WTC11 (cell line): ENCODE measurements around the gene GABRR3. TPM values are rescaled to one million over a fixed set of nuclear protein-coding genes. Genes with fewer than 3 reads are reported as not detected.

Experiments used
- ATAC-seq: fragments of 200-7000 bp; cut with Tn5 transposase; 2 replicates; pipeline ENCODE4 v1.10.0; 2021; ENCODE audit warnings: mild to moderate bottlenecking, moderate library complexity
- CTCF ChIA-PET: fragments of 300-600 bp; sonication (Branson Sonifier 250); formaldehyde crosslinking; loops from one replicate; lab custom pipeline; 2021; ENCODE audit warnings: antibody characterized with exemption; lab: Charles Lee
- POLR2A ChIA-PET: fragments of 350-600 bp; sonication (Branson Sonifier 250); formaldehyde crosslinking; loops from one replicate; lab custom pipeline; 2021; ENCODE audit warnings: antibody characterized with exemption; lab: Charles Lee
- DNase-seq: peaks from one replicate; pipeline ENCODE4 v3.0.0; 2021; ENCODE audit warnings: low spot score
- H3K27ac Mint-ChIP-seq: 2 replicates; pipeline ENCODE4 v1.8.0; 2021; ENCODE audit warnings: mixed read lengths
- H3K27me3 Mint-ChIP-seq: 2 replicates; pipeline ENCODE4 v1.8.0; 2021; ENCODE audit warnings: low read depth, mild to moderate bottlenecking, moderate library complexity, mixed read lengths
- H3K36me3 Mint-ChIP-seq: 2 replicates; pipeline ENCODE4 v1.8.0; 2021; ENCODE audit warnings: mixed read lengths
- H3K4me1 Mint-ChIP-seq: 2 replicates; pipeline ENCODE4 v1.8.0; 2022; ENCODE audit warnings: mixed read lengths
- H3K4me3 Mint-ChIP-seq: 2 replicates; pipeline ENCODE4 v1.8.0; 2021; ENCODE audit warnings: mild to moderate bottlenecking, moderate library complexity, mixed read lengths
- H3K9me3 Mint-ChIP-seq: 2 replicates; pipeline ENCODE4 v1.8.0; 2021; ENCODE audit warnings: mixed read lengths
- ETV6 ChIP-seq: sonication (generic); formaldehyde crosslinking; IDR thresholded peaks from 2 replicates; pipeline ENCODE4 v1.8.1; 2022; ENCODE audit warnings: mild to moderate bottlenecking, missing genetic modification reagents
- FOXK1 ChIP-seq: sonication (generic); formaldehyde crosslinking; IDR thresholded peaks from 2 replicates; pipeline ENCODE4 v1.8.0; 2022; ENCODE audit warnings: mild to moderate bottlenecking, moderate library complexity, missing genetic modification reagents
- GTF2I ChIP-seq: fragments of 250-450 bp; sonication (Bioruptor Pico); conservative IDR thresholded peaks from 2 replicates; pipeline ENCODE4 v1.4.0; 2021; ENCODE audit warnings: mild to moderate bottlenecking
- HMGA2 ChIP-seq: fragments of 250-450 bp; sonication (Bioruptor Pico); IDR thresholded peaks from 2 replicates; pipeline ENCODE4 v1.4.0; 2021; ENCODE audit warnings: mild to moderate bottlenecking, moderate library complexity
- IRF2 ChIP-seq: sonication (generic); formaldehyde crosslinking; IDR thresholded peaks from 2 replicates; pipeline ENCODE4 v1.8.0; 2022; ENCODE audit warnings: low read depth, missing genetic modification reagents, borderline replicate concordance
- NFATC4 ChIP-seq: fragments of 250-450 bp; sonication (Bioruptor Pico); IDR thresholded peaks from 2 replicates; pipeline ENCODE4 v1.9.0; 2021; ENCODE audit warnings: mild to moderate bottlenecking
- NFE2L1 ChIP-seq: sonication (generic); formaldehyde crosslinking; IDR thresholded peaks from 2 replicates; pipeline ENCODE4 v1.8.1; 2023; ENCODE audit warnings: missing genetic modification reagents
- NFYB ChIP-seq: sonication (generic); formaldehyde crosslinking; conservative IDR thresholded peaks from 2 replicates; pipeline ENCODE4 v1.8.0; 2022; ENCODE audit warnings: low read depth, missing genetic modification reagents
- NR1H2 ChIP-seq: sonication (generic); formaldehyde crosslinking; IDR thresholded peaks from 2 replicates; pipeline ENCODE4 v1.9.0; 2021; ENCODE audit warnings: mild to moderate bottlenecking, moderate library complexity, missing genetic modification reagents
- PRDM15 ChIP-seq: sonication (generic); formaldehyde crosslinking; IDR thresholded peaks from 2 replicates; pipeline ENCODE4 v1.8.0; 2022; ENCODE audit warnings: missing genetic modification reagents
- PRRX2 ChIP-seq: fragments of 250-450 bp; sonication (Bioruptor Pico); IDR thresholded peaks from 2 replicates; pipeline ENCODE4 v1.8.0; 2021; ENCODE audit warnings: mild to moderate bottlenecking
- RORB ChIP-seq: fragments of 250-450 bp; sonication (Bioruptor Pico); IDR thresholded peaks from 2 replicates; pipeline ENCODE4 v1.9.0; 2021; ENCODE audit warnings: mild to moderate bottlenecking
- SMAD3 ChIP-seq: sonication (generic); formaldehyde crosslinking; IDR thresholded peaks from 2 replicates; pipeline ENCODE4 v1.8.0; 2022; ENCODE audit warnings: missing genetic modification reagents, mild to moderate bottlenecking, borderline replicate concordance
- SMAD4 ChIP-seq: sonication (generic); formaldehyde crosslinking; IDR thresholded peaks from 2 replicates; pipeline ENCODE4 v1.8.0; 2022; ENCODE audit warnings: mild to moderate bottlenecking, missing genetic modification reagents
- TCF7 ChIP-seq: sonication (generic); formaldehyde crosslinking; IDR thresholded peaks from 2 replicates; pipeline ENCODE4 v1.8.0; 2022; ENCODE audit warnings: mild to moderate bottlenecking, low read depth, missing genetic modification reagents, moderate library complexity
- TEAD1 ChIP-seq: sonication (generic); formaldehyde crosslinking; IDR thresholded peaks from 2 replicates; pipeline ENCODE4 v1.8.0; 2022; ENCODE audit warnings: mild to moderate bottlenecking, missing genetic modification reagents
- USF1 ChIP-seq: sonication (generic); formaldehyde crosslinking; IDR thresholded peaks from 2 replicates; pipeline ENCODE4 v1.8.0; 2022; ENCODE audit warnings: mild to moderate bottlenecking, missing genetic modification reagents
- ZBTB21 ChIP-seq: sonication (generic); formaldehyde crosslinking; IDR thresholded peaks from 2 replicates; pipeline ENCODE4 v1.8.1; 2023; ENCODE audit warnings: mild to moderate bottlenecking, missing genetic modification reagents, borderline replicate concordance
- ZNF138 ChIP-seq: sonication (generic); formaldehyde crosslinking; conservative IDR thresholded peaks from 2 replicates; pipeline ENCODE4 v1.8.1; 2022; ENCODE audit warnings: mild to moderate bottlenecking, moderate library complexity, missing genetic modification reagents
- ZNF219 ChIP-seq: sonication (generic); formaldehyde crosslinking; IDR thresholded peaks from 2 replicates; pipeline ENCODE4 v1.8.0; 2023; ENCODE audit warnings: missing genetic modification reagents, mild to moderate bottlenecking, borderline replicate concordance
- ZNF263 ChIP-seq: sonication (generic); formaldehyde crosslinking; IDR thresholded peaks from 2 replicates; pipeline ENCODE4 v1.8.1; 2022; ENCODE audit warnings: low read depth, mild to moderate bottlenecking, moderate library complexity, missing genetic modification reagents
- ZNF396 ChIP-seq: fragments of 250-450 bp; sonication (Bioruptor Pico); IDR thresholded peaks from 2 replicates; pipeline ENCODE4 v1.8.0; 2021; ENCODE audit warnings: mild to moderate bottlenecking, moderate library complexity, borderline replicate concordance
- ZNF416 ChIP-seq: fragments of 250-450 bp; sonication (Bioruptor Pico); IDR thresholded peaks from 2 replicates; pipeline ENCODE4 v1.9.0; 2021; ENCODE audit warnings: mild to moderate bottlenecking, inconsistent platforms
- ZNF671 ChIP-seq: fragments of 250-450 bp; sonication (Bioruptor Pico); IDR thresholded peaks from 2 replicates; pipeline ENCODE4 v1.8.0; 2021; ENCODE audit warnings: mild to moderate bottlenecking
- total RNA-seq: library from RNA; stranded (reverse); gene quantifications from 3 replicates; pipeline ENCODE4 v1.2.3, GENCODE V29; 2021
- TF ChIP-seq, protein P1 (sequence below): sonication (generic); formaldehyde crosslinking; IDR thresholded peaks from 2 replicates; pipeline ENCODE4 v1.8.0; 2023; ENCODE audit warnings: mild to moderate bottlenecking, missing genetic modification reagents
- TF ChIP-seq, protein P2 (sequence below): sonication (generic); formaldehyde crosslinking; IDR thresholded peaks from 2 replicates; pipeline ENCODE4 v1.8.1; 2022; ENCODE audit warnings: low read depth, mild to moderate bottlenecking, moderate library complexity, missing genetic modification reagents, borderline replicate concordance
- TF ChIP-seq, protein P3 (sequence below): sonication (generic); formaldehyde crosslinking; IDR thresholded peaks from 2 replicates; pipeline ENCODE4 v1.8.0; 2022; ENCODE audit warnings: mild to moderate bottlenecking, missing genetic modification reagents

GABRR3 gene
- total RNA-seq, 1 experiment from 2014 or later: not detected

- Mint-ChIP-seq H3K36me3 (no peaks in the 10 kb centered on the region), H3K4me1 (peaks cover 21% of the 10 kb centered on the region), H3K27me3 (no peaks in the 10 kb centered on the region), H3K27ac (no peak overlapping the region), H3K9me3 (no peaks in the 10 kb centered on the region)
- CTCF ChIA-PET: interaction anchor here (1.2 to 2.1 kb wide), 2 partner anchors 9 to 297 kb away, joined by 3 to 9 read pairs; no protein-coding TSS in a partner anchor
- POLR2A ChIA-PET: no interaction called here
- TF ChIP-seq NFE2L1 (no peak), FOXK1 (CRISPR knock-in tag) (no peak), NR1H2 (no peak), SMAD3 (CRISPR knock-in tag) (no peak), ZNF138 (no peak), TEAD1 (CRISPR knock-in tag) (no peak), ZNF671 (CRISPR knock-in tag) (no peak), TCF7 (CRISPR knock-in tag) (no peak), RORB (CRISPR knock-in tag) (no peak), IRF2 (CRISPR knock-in tag) (no peak), ZNF219 (CRISPR knock-in tag) (no peak), ZNF396 (no peak), ZBTB21 (CRISPR knock-in tag) (no peak), NFYB (CRISPR knock-in tag) (no peak), SMAD4 (CRISPR knock-in tag) (no peak), GTF2I (CRISPR knock-in tag) (no peak)
- TF ChIP-seq, protein P1, sequence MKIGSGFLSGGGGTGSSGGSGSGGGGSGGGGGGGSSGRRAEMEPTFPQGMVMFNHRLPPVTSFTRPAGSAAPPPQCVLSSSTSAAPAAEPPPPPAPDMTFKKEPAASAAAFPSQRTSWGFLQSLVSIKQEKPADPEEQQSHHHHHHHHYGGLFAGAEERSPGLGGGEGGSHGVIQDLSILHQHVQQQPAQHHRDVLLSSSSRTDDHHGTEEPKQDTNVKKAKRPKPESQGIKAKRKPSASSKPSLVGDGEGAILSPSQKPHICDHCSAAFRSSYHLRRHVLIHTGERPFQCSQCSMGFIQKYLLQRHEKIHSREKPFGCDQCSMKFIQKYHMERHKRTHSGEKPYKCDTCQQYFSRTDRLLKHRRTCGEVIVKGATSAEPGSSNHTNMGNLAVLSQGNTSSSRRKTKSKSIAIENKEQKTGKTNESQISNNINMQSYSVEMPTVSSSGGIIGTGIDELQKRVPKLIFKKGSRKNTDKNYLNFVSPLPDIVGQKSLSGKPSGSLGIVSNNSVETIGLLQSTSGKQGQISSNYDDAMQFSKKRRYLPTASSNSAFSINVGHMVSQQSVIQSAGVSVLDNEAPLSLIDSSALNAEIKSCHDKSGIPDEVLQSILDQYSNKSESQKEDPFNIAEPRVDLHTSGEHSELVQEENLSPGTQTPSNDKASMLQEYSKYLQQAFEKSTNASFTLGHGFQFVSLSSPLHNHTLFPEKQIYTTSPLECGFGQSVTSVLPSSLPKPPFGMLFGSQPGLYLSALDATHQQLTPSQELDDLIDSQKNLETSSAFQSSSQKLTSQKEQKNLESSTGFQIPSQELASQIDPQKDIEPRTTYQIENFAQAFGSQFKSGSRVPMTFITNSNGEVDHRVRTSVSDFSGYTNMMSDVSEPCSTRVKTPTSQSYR (CRISPR knock-in tag): no peak
- TF ChIP-seq, protein P2, sequence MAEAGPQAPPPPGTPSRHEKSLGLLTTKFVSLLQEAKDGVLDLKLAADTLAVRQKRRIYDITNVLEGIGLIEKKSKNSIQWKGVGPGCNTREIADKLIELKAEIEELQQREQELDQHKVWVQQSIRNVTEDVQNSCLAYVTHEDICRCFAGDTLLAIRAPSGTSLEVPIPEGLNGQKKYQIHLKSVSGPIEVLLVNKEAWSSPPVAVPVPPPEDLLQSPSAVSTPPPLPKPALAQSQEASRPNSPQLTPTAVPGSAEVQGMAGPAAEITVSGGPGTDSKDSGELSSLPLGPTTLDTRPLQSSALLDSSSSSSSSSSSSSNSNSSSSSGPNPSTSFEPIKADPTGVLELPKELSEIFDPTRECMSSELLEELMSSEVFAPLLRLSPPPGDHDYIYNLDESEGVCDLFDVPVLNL (CRISPR knock-in tag): no peak
- TF ChIP-seq, all 79 proteins: peak for 0
- no peak overlapping the region for H3K4me3 Mint-ChIP-seq
- no peak for ATAC-seq
- DNase-seq: no peak
These were observed 2.2 kb downstream of the GABRR3 start for GRCh38 chr3:98032904-98033303.

- CTCF ChIA-PET: interaction anchor here (2.1 kb wide), 1 partner anchor 9 kb away, joined by 9 read pairs; no protein-coding TSS in a partner anchor
- no peak for DNase-seq
- H3K9me3 Mint-ChIP-seq: no peaks in the 10 kb centered on the region
These were observed 2.9 kb downstream of the GABRR3 start for GRCh38 chr3:98032265-98032664.

DNA sequence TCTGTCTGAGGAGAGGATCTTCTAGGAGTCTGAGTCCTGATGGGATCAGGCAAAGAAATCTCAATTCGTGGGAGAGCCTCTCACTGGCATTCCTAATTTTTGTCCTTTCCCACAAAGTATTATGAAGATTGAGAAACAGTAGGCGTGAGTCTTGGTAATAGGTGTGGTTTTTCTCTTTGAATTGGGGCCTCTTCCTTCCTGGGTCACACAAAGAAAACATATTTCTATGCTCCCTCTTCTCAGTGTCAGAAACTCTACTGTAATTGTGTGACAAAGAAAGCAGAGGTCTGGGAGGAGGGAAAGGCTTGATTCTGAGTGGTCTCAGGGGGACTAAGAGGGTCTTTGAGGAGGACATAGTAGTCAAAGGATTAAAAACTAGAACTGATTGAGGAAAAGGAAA is 6.0 kb downstream of the GABRR3 start:
- H3K4me1 Mint-ChIP-seq: peaks cover 17% of the 10 kb centered on the region
- CTCF ChIA-PET: no interaction called here
- POLR2A ChIA-PET: no interaction called here
- no peaks in the 10 kb centered on the region for H3K36me3 Mint-ChIP-seq
- no peak overlapping the region for H3K4me3 Mint-ChIP-seq
- no peak for DNase-seq
- no peaks in the 10 kb centered on the region for H3K9me3 Mint-ChIP-seq
- no peak overlapping the region for H3K27ac Mint-ChIP-seq
- TF ChIP-seq ZNF416 (CRISPR knock-in tag) (no peak), ZNF263 (CRISPR knock-in tag) (no peak), USF1 (no peak), ZNF396 (no peak), ETV6 (no peak), PRDM15 (CRISPR knock-in tag) (no peak), PRRX2 (CRISPR knock-in tag) (no peak), HMGA2 (CRISPR knock-in tag) (no peak), NFATC4 (CRISPR knock-in tag) (no peak)
- TF ChIP-seq, protein P3, sequence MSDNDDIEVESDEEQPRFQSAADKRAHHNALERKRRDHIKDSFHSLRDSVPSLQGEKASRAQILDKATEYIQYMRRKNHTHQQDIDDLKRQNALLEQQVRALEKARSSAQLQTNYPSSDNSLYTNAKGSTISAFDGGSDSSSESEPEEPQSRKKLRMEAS (CRISPR knock-in tag): no peak
- ATAC-seq: no peak
- H3K27me3 Mint-ChIP-seq: no peaks in the 10 kb centered on the region

More at GRCh38 chr3:98032265-98032664, 2.9 kb downstream of the GABRR3 start:
- no peaks in the 10 kb centered on the region for H3K27me3 Mint-ChIP-seq
- peaks cover 21% of the 10 kb centered on the region for H3K4me1 Mint-ChIP-seq
- no peaks in the 10 kb centered on the region for H3K36me3 Mint-ChIP-seq
- ATAC-seq: no peak
- no peak overlapping the region for H3K4me3 Mint-ChIP-seq
- H3K27ac Mint-ChIP-seq: no peak overlapping the region
- POLR2A ChIA-PET: no interaction called here
- no peak for TF ChIP-seq GTF2I (CRISPR knock-in tag)
